ENCODE results near the gene ACACB.

DNA sequence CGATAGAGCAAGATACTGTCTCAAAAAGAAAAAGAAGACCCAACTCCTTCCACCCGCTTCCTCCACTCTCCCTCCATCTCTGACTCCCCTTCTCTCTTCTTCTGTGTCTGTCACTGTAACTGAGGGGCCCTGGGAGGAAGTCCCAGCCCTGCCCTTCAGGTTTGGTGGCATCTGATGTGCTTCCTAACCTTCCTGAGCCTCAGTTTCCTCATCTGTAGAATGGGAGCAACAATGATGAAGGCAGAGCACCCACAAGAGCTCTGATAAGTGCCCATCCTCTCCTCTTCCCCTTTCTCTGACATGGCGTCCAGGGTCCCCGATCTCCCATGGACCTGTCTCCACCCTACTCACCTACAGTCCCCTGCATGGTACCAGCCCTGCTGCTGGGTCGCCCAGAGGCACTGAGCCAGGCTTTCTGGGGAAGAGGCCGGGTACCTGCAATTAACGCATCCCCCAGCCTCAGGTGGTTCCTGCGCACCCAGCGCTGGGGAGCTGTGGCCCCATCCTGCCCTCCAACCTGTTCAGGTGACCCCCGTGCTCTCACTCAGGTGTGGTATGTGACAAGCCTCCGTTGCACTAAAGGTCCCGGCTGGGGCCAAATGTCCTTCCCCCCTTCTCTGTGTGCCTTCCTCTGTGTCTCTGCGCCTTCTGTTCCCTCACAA, 179.5 kb downstream of the ACACB start:
- TF ChIP-seq, protein P1, sequence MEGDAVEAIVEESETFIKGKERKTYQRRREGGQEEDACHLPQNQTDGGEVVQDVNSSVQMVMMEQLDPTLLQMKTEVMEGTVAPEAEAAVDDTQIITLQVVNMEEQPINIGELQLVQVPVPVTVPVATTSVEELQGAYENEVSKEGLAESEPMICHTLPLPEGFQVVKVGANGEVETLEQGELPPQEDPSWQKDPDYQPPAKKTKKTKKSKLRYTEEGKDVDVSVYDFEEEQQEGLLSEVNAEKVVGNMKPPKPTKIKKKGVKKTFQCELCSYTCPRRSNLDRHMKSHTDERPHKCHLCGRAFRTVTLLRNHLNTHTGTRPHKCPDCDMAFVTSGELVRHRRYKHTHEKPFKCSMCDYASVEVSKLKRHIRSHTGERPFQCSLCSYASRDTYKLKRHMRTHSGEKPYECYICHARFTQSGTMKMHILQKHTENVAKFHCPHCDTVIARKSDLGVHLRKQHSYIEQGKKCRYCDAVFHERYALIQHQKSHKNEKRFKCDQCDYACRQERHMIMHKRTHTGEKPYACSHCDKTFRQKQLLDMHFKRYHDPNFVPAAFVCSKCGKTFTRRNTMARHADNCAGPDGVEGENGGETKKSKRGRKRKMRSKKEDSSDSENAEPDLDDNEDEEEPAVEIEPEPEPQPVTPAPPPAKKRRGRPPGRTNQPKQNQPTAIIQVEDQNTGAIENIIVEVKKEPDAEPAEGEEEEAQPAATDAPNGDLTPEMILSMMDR (IDR thresholded peaks at IDR 0.05), result no peak
- no peak for TF ChIP-seq POLR2A (IDR thresholded peaks at IDR 0.05)
- TF ChIP-seq EP300 (IDR thresholded peaks at IDR 0.05), result no peak

All from tibial nerve (tissue), 4 donors.